Peyer's patch (tissue), 4 donors: ENCODE data around the gene KBTBD4.

Source experiments
- CTCF ChIP-seq, 6 experiments: fragments of 450-650 bp in 4 of 6; fragments of 200-600 bp in 2 of 6; sonication (generic) in 1 of 6; IDR thresholded peaks; one replicate each; pipeline ENCODE4 v1.5.1; 2017 to 2019; ENCODE audit warnings: antibody characterized with exemption in 6 of 6, mild to moderate bottlenecking in 3 of 6, moderate library complexity in 1 of 6
- POLR2A ChIP-seq, 2 donors: fragments of 450-650 bp; IDR thresholded peaks; one replicate each; pipeline ENCODE4 v1.5.1; 2017; ENCODE audit warnings: antibody characterized with exemption in 2 of 2, mild to moderate bottlenecking in 2 of 2, moderate library complexity in 2 of 2

GRCh38 chr11:47564933-47565339 lies 13.8 kb downstream of the KBTBD4 start:
- no peak for TF ChIP-seq CTCF (IDR thresholded peaks at IDR 0.05)
- TF ChIP-seq POLR2A (IDR thresholded peaks at IDR 0.05) = no peak
